Nephron progenitor cell (in vitro differentiated cells): ENCODE results near the gene RASAL3.
A peak's percentile ranks its signal among the peaks of the same experiment; 100 is the strongest.

Source experiments
- DNase-seq: peaks from one replicate; pipeline ENCODE4 v3.0.0; 2021
- H3K27ac Mint-ChIP-seq: 2 replicates; pipeline ENCODE4 v1.8.0; 2021; ENCODE audit warnings: mild to moderate bottlenecking, moderate library complexity, mixed read lengths
- H3K27me3 Mint-ChIP-seq: 2 replicates; pipeline ENCODE4 v1.8.0; 2021; ENCODE audit warnings: mild to moderate bottlenecking, low read depth, mixed read lengths; ENCODE audit not compliant: poor library complexity
- H3K36me3 Mint-ChIP-seq: 2 replicates; pipeline ENCODE4 v1.8.0; 2021; ENCODE audit warnings: low read depth, mixed read lengths
- H3K4me1 Mint-ChIP-seq: 2 replicates; pipeline ENCODE4 v1.8.0; 2021; ENCODE audit warnings: mixed read lengths
- H3K4me3 Mint-ChIP-seq: 2 replicates; pipeline ENCODE4 v1.8.0; 2021; ENCODE audit warnings: mild to moderate bottlenecking, moderate library complexity, mixed read lengths
- H3K9me3 Mint-ChIP-seq: 2 replicates; pipeline ENCODE4 v1.8.0; 2021; ENCODE audit warnings: mild to moderate bottlenecking, moderate library complexity, mixed read lengths
- CTCF ChIP-seq: fragments of 200-600 bp; sonication (generic); IDR thresholded peaks from 2 replicates; pipeline ENCODE4 v1.5.0; 2021; ENCODE audit warnings: antibody characterized with exemption

Gene RASAL3

GRCh38 chr19:15421136-15421695 is 43.1 kb downstream of the RASAL3 start:
- H3K27me3 Mint-ChIP-seq: peaks cover 5% of the 10 kb centered on the region
- peak overlapping the region; percentile 59 for H3K27ac Mint-ChIP-seq
- H3K4me3 Mint-ChIP-seq: no peak overlapping the region
- H3K9me3 Mint-ChIP-seq: peaks cover 19% of the 10 kb centered on the region
- TF ChIP-seq CTCF: no peak
- H3K36me3 Mint-ChIP-seq: peaks cover 52% of the 10 kb centered on the region
- peaks cover 32% of the 10 kb centered on the region for H3K4me1 Mint-ChIP-seq
- no peak for DNase-seq

- H3K27ac Mint-ChIP-seq: no peak overlapping the region
Measured at GRCh38 chr19:15419413-15420025, 44.8 kb downstream of the RASAL3 start.

GRCh38 chr19:15418579-15419412 is 45.5 kb downstream of the RASAL3 start, which contains the start of gene AKAP8L:
Gene AKAP8L (minus strand): TSS chr19:15418988. CDS start chr19:15418923, 65 bp downstream.
- Mint-ChIP-seq H3K4me1 (peaks cover 46% of the 10 kb centered on the region), H3K27me3 (peaks cover 5% of the 10 kb centered on the region), H3K36me3 (peaks cover 51% of the 10 kb centered on the region), H3K9me3 (peaks cover 14% of the 10 kb centered on the region), H3K27ac (peak within 1 kb of the TSS; percentile 100), H3K4me3 (peak within 1 kb of the TSS; percentile 95)
- TF ChIP-seq CTCF: peak; percentile 65
- peak; percentile 97 for DNase-seq

More at GRCh38 chr19:15419413-15420025, 44.8 kb downstream of the RASAL3 start:
- TF ChIP-seq CTCF: no peak
- peaks cover 14% of the 10 kb centered on the region for H3K9me3 Mint-ChIP-seq
- H3K4me3 Mint-ChIP-seq: peak overlapping the region; percentile 69
- peaks cover 5% of the 10 kb centered on the region for H3K27me3 Mint-ChIP-seq
- peaks cover 56% of the 10 kb centered on the region for H3K36me3 Mint-ChIP-seq
- no peak for DNase-seq
- peaks cover 41% of the 10 kb centered on the region for H3K4me1 Mint-ChIP-seq

- Mint-ChIP-seq H3K4me3 (peak overlapping the region; percentile 95), H3K4me1 (peaks cover 52% of the 10 kb centered on the region), H3K9me3 (peaks cover 9% of the 10 kb centered on the region), H3K27ac (peak overlapping the region; percentile 84), H3K27me3 (peaks cover 5% of the 10 kb centered on the region), H3K36me3 (peaks cover 49% of the 10 kb centered on the region)
- TF ChIP-seq CTCF: no peak
- no peak for DNase-seq
Measured at GRCh38 chr19:15418231-15418578, 46.1 kb downstream of the RASAL3 start.

GRCh38 chr19:15417699-15418098 is 46.6 kb downstream of the RASAL3 start:
- H3K27ac Mint-ChIP-seq: peak overlapping the region; percentile 84
- peaks cover 5% of the 10 kb centered on the region for H3K9me3 Mint-ChIP-seq
- H3K4me1 Mint-ChIP-seq: peaks cover 57% of the 10 kb centered on the region

More at GRCh38 chr19:15417699-15418098, 46.6 kb downstream of the RASAL3 start:
- peak; percentile 41 for DNase-seq
- peak overlapping the region; percentile 95 for H3K4me3 Mint-ChIP-seq
- peaks cover 44% of the 10 kb centered on the region for H3K36me3 Mint-ChIP-seq
- peaks cover under 1% of the 10 kb centered on the region for H3K27me3 Mint-ChIP-seq
- TF ChIP-seq CTCF: no peak
